HepG2 (cell line): ENCODE measurements around the gene ANKRD42. TPM values are rescaled to one million over a fixed set of nuclear protein-coding genes. Genes with fewer than 3 reads are reported as not detected.

ENCODE experiments used
- ATAC-seq: fragments of 200-7000 bp; cut with Tn5 transposase; 3 replicates; pipeline ENCODE4 v1.9.1; 2020; ENCODE audit warnings: mild to moderate bottlenecking, moderate library complexity
- BruUV-seq: library from RNA; stranded (reverse); fragments of 400-500 nt; replicated peaks from 2 replicates; lab custom pipeline; 2021; lab: Mats Ljungman, UMichigan
- CTCF ChIA-PET: fragments of 300-600 bp; formaldehyde crosslinking; extraction: SDS; loops from one replicate; lab custom pipeline; 2021; ENCODE audit warnings: low total read pairs, inconsistent platforms, low intra/inter-chr PET ratio; lab: Yijun Ruan, JAX
- POLR2A ChIA-PET: fragments of 350-600 bp; sonication (Branson Sonifier 250); formaldehyde crosslinking; loops from one replicate; lab custom pipeline; 2020; ENCODE audit warnings: antibody characterized with exemption, inconsistent platforms; lab: Yijun Ruan, JAX
- DNase-seq: peaks from one replicate; pipeline ENCODE4 v3.0.0-alpha.2; 2015; ENCODE audit warnings: low spot score
- FAIRE-seq: peaks from 3 replicates; lab custom pipeline; 2011; peaks lifted over from hg19 to GRCh38; lab: Jason Lieb, UNC
- H2AFZ ChIP-seq: one replicate; pipeline ENCODE4 v1.6.1; 2011; ENCODE audit warnings: low read length, inconsistent platforms
- H3K27ac ChIP-seq: fragments of 300-600 bp; 3 replicates; pipeline ENCODE4 v1.8.0; 2011; ENCODE audit warnings: mixed run types, mild to moderate bottlenecking, mixed read lengths, low read length, inconsistent platforms; ENCODE audit not compliant: insufficient read depth; ENCODE audit errors: extremely low read length
- H3K27me3 ChIP-seq, 2 experiments: fragments of 200-600 bp in 1 of 2; 2 replicates in 1 of 2; 3 replicates in 1 of 2; pipeline versions ENCODE4 v1.6.0 to v1.8.0; 2011; ENCODE audit warnings: low read length in 2 of 2, mild to moderate bottlenecking in 2 of 2, moderate library complexity in 2 of 2, inconsistent platforms in 1 of 2; ENCODE audit not compliant: insufficient read depth in 2 of 2, control insufficient read depth in 1 of 2
- H3K36me3 ChIP-seq, 2 experiments: fragments of 200-600 bp in 1 of 2; replicated peaks in 1 of 2; 2 replicates in 1 of 2; 3 replicates in 1 of 2; pipeline versions ENCODE4 v1.5.1 to v1.8.0; 2011; ENCODE audit warnings: low read length in 2 of 2, inconsistent platforms in 1 of 2; ENCODE audit not compliant: insufficient read depth in 2 of 2, control insufficient read depth in 1 of 2
- H3K4me1 ChIP-seq: 2 replicates; pipeline ENCODE4 v1.5.1; 2012; ENCODE audit warnings: low read length, inconsistent platforms; ENCODE audit not compliant: insufficient read depth
- H3K4me2 ChIP-seq: 2 replicates; pipeline ENCODE4 v1.6.0; 2011; ENCODE audit warnings: low read depth, low read length, inconsistent platforms
- H3K4me3 ChIP-seq, 3 experiments: fragments of 200-600 bp in 1 of 3; sonication (generic), shearing (Covaris generic) in 1 of 3; replicated peaks in 1 of 3; 2 replicates each; pipeline ENCODE4 v1.5.1; 2011 to 2016; ENCODE audit warnings: low read length in 3 of 3, inconsistent platforms in 2 of 3, low read depth in 2 of 3, mild to moderate bottlenecking in 2 of 3, control low read depth in 1 of 3, mixed read lengths in 1 of 3; ENCODE audit not compliant: insufficient read depth in 1 of 3
- H3K79me2 ChIP-seq: one replicate; pipeline ENCODE4 v1.6.1; 2011; ENCODE audit warnings: low read length, inconsistent platforms; ENCODE audit not compliant: insufficient read depth
- H3K9ac ChIP-seq: 2 replicates; pipeline ENCODE4 v1.6.0; 2011; ENCODE audit warnings: mild to moderate bottlenecking, low read depth, low read length, inconsistent platforms; ENCODE audit not compliant: insufficient read depth
- H3K9me3 ChIP-seq: 2 replicates; pipeline ENCODE4 v1.5.1; 2012; ENCODE audit warnings: mild to moderate bottlenecking, low read length
- H4K20me1 ChIP-seq: 2 replicates; pipeline ENCODE4 v1.6.0; 2011; ENCODE audit warnings: inconsistent platforms, mild to moderate bottlenecking, low read length, moderate library complexity; ENCODE audit not compliant: insufficient read depth
- AGO1 ChIP-seq: fragments of 200-400 bp; formaldehyde crosslinking; IDR thresholded peaks from 2 replicates; pipeline ENCODE4 v1.6.1; 2017; ENCODE audit warnings: mild to moderate bottlenecking, low read depth, low read length, moderate library complexity; ENCODE audit not compliant: poor library complexity, severe bottlenecking
- ATF6 ChIP-seq: sonication (generic); formaldehyde crosslinking; conservative IDR thresholded peaks from 2 replicates; pipeline ENCODE4 v1.4.0; 2020; ENCODE audit warnings: missing genetic modification reagents
- HMGXB4 ChIP-seq, 2 experiments: sonication (generic) in 1 of 2; formaldehyde crosslinking in 1 of 2; IDR thresholded peaks; 2 replicates each; pipeline versions ENCODE4 v1.4.0 to v1.6.1; 2018 to 2020; ENCODE audit warnings: missing genetic modification reagents in 2 of 2, borderline replicate concordance in 1 of 2, low read depth in 1 of 2, mild to moderate bottlenecking in 1 of 2, missing biosample characterization in 1 of 2
- IRX3 ChIP-seq: sonication (generic); formaldehyde crosslinking; IDR thresholded peaks from 2 replicates; pipeline ENCODE4 v1.8.1; 2023; ENCODE audit warnings: mild to moderate bottlenecking, low read depth, missing genetic modification reagents, borderline replicate concordance
- KLF15 ChIP-seq: sonication (generic); formaldehyde crosslinking; IDR thresholded peaks from 2 replicates; pipeline ENCODE4 v1.8.1; 2023; ENCODE audit warnings: borderline replicate concordance, mild to moderate bottlenecking, inconsistent platforms, missing genetic modification reagents, mixed read lengths
- NONO ChIP-seq, 2 experiments: fragments of 450-650 bp in 1 of 2; sonication (generic) in 1 of 2; formaldehyde crosslinking in 1 of 2; IDR thresholded peaks in 1 of 2; conservative IDR thresholded peaks in 1 of 2; 2 replicates each; pipeline versions ENCODE4 v1.6.1 to v1.8.0; 2017 to 2022; ENCODE audit warnings: mild to moderate bottlenecking in 1 of 2, missing genetic modification reagents in 1 of 2, moderate library complexity in 1 of 2
- POGK ChIP-seq: sonication (generic); formaldehyde crosslinking; conservative IDR thresholded peaks from 2 replicates; pipeline ENCODE4 v1.8.0; 2022; ENCODE audit warnings: mild to moderate bottlenecking, moderate library complexity, missing genetic modification reagents
- PRPF4 ChIP-seq: fragments of 200-400 bp; formaldehyde crosslinking; IDR thresholded peaks from 2 replicates; pipeline ENCODE4 v1.6.1; 2016; ENCODE audit warnings: low read length, low read depth; ENCODE audit not compliant: poor library complexity, severe bottlenecking
- RAD21 ChIP-seq: fragments of 450-650 bp; formaldehyde crosslinking; IDR thresholded peaks from 2 replicates; pipeline ENCODE4 v1.5.0; 2020; ENCODE audit warnings: mild to moderate bottlenecking
- SIX4 ChIP-seq: sonication (generic); formaldehyde crosslinking; IDR thresholded peaks from 2 replicates; pipeline ENCODE4 v1.4.0; 2020; ENCODE audit warnings: missing genetic modification reagents
- SOX5 ChIP-seq: IDR thresholded peaks from 2 replicates; pipeline ENCODE4 v1.6.1; 2016; ENCODE audit warnings: borderline replicate concordance
- TMF1 ChIP-seq: sonication (generic); formaldehyde crosslinking; IDR thresholded peaks from 2 replicates; pipeline ENCODE4 v1.8.1; 2022; ENCODE audit warnings: low read depth, missing genetic modification reagents
- ZNF12 ChIP-seq: sonication (generic); formaldehyde crosslinking; IDR thresholded peaks from 2 replicates; pipeline ENCODE4 v1.5.0; 2020; ENCODE audit warnings: missing genetic modification reagents
- ZNF256 ChIP-seq: sonication (generic); formaldehyde crosslinking; conservative IDR thresholded peaks from 2 replicates; pipeline ENCODE4 v1.4.0; 2020; ENCODE audit warnings: missing genetic modification reagents
- ZNF441 ChIP-seq: sonication (generic); formaldehyde crosslinking; IDR thresholded peaks from 2 replicates; pipeline ENCODE4 v1.7.0; 2021; ENCODE audit warnings: missing genetic modification reagents, borderline replicate concordance
- ZNF567 ChIP-seq: sonication (generic); formaldehyde crosslinking; IDR thresholded peaks from 2 replicates; pipeline ENCODE4 v1.8.1; 2023; ENCODE audit warnings: mild to moderate bottlenecking, missing genetic modification reagents, borderline replicate concordance
- ZNF724P ChIP-seq: sonication (generic); formaldehyde crosslinking; IDR thresholded peaks from 2 replicates; pipeline ENCODE4 v1.8.0; 2022; ENCODE audit warnings: missing genetic modification reagents, borderline replicate concordance
- in situ Hi-C: cut with HindIII; loops from 2 replicates; pipeline ENCODE4 v1.10.0; 2017; ENCODE audit warnings: low pct_unique_long_range_greater_than_20kb; ENCODE audit not compliant: extremely low pct_ligation_motif_present
- intact Hi-C: fragments of 100-400 bp; cut with micrococcal nuclease; formaldehyde crosslinking; loops from one replicate; pipeline ENCODE4 v1.10.0; 2022; ENCODE audit not compliant: unreplicated experiment
- polyA plus RNA-seq, 8 experiments: library from polyadenylated mRNA; depleted of rRNA in 3 of 8; stranded (reverse) in 7 of 8; unstranded in 1 of 8; fragments of >200 nt; fragmentation: Illumina TruSeq in 4 of 8; extraction: Trizol in 4 of 8; gene quantifications; 2 replicates each; pipeline versions ENCODE4 v1.2.1 to v1.2.3, GENCODE V29; 2011 to 2016; ENCODE audit warnings: low read depth in 4 of 8, missing spikeins in 1 of 8, mixed read lengths in 1 of 8; ENCODE audit not compliant: insufficient read depth in 1 of 8
- total RNA-seq, 5 experiments: library from RNA; depleted of rRNA; stranded (reverse); fragments of >200 nt; fragmentation: Illumina TruSeq; extraction: Trizol; gene quantifications; 2 replicates each; pipeline ENCODE4 v1.2.3, GENCODE V29; 2016; ENCODE audit warnings: low read depth in 1 of 5
- TF ChIP-seq, protein P1 (sequence below): sonication (generic); formaldehyde crosslinking; IDR thresholded peaks from 2 replicates; pipeline ENCODE4 v1.4.0; 2020; ENCODE audit warnings: mild to moderate bottlenecking, missing genetic modification reagents

The ANKRD42 gene
- total and polyA plus RNA-seq, 2 of the 13 experiments (the other 11 are each of a cell fraction or from before 2014, with no cell fraction given), result 2.2 to 3.7 TPM

DNA sequence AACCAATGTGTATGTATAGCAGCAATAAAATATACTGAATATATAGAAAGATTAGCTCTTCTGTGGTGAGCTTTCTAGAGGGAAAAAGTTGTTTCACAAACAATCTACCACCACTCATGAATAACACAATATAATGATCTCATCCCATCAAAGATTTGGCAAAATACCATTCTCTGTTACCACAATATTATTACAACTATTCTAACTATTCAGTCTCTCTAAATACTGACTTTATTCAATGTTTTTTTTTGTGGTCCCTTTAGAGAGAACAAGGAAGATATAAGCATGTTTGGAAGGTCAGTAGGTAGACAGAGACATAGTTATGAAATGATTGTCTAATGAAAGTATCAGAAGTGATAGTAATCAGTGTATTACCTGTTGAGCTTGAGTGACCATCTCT lies 84.8 kb downstream of the ANKRD42 start:
- Histone ChIP-seq H3K9me3 (no peaks in the 10 kb centered on the region), H3K79me2 (no peaks in the 10 kb centered on the region), H3K4me2 (no peak overlapping the region), H3K27me3 (no peaks in the 10 kb centered on the region), H3K9ac (no peak overlapping the region), H2AFZ (no peak overlapping the region), H3K4me1 (peaks cover 17% of the 10 kb centered on the region), H4K20me1 (no peaks in the 10 kb centered on the region), H3K27ac (no peak overlapping the region), H3K4me3 (no peak overlapping the region), H3K36me3 (peaks cover 0 to 3% of the 10 kb centered on the region in 2 experiments; a peak in 4 of 5 replicates)
- FAIRE-seq, result no peak
- ChIA-PET POLR2A (no interaction called here), CTCF (no interaction called here)
- intact Hi-C loops, result no loop called here
- no peak for ATAC-seq
- no peak for DNase-seq
- no TSS peak for BruUV-seq
- in situ Hi-C loops, result no loop called here
- TF ChIP-seq NONO (IDR thresholded peaks at IDR 0.05) (no peak), NONO (CRISPR knock-in tag; conservative IDR thresholded peaks at IDR 0.05) (no peak), ZNF256 (CRISPR knock-in tag) (no peak), PRPF4 (no peak), ZNF12 (no peak), AGO1 (no peak), POGK (no peak), ZNF724P (no peak), ATF6 (no peak), RAD21 (CRISPR knock-in tag) (no peak), HMGXB4 (CRISPR knock-in tag; IDR thresholded peaks at IDR 0.05; ENCODE audit: borderline replicate concordance in 1 of 2, low read depth in 1 of 2) (no peak), TMF1 (CRISPR knock-in tag) (no peak), ZNF567 (no peak), SIX4 (CRISPR knock-in tag) (no peak), ZNF441 (CRISPR knock-in tag) (no peak), IRX3 (CRISPR knock-in tag) (no peak), SOX5 (CRISPR knock-in tag) (no peak), KLF15 (no peak)
- TF ChIP-seq, protein P1, sequence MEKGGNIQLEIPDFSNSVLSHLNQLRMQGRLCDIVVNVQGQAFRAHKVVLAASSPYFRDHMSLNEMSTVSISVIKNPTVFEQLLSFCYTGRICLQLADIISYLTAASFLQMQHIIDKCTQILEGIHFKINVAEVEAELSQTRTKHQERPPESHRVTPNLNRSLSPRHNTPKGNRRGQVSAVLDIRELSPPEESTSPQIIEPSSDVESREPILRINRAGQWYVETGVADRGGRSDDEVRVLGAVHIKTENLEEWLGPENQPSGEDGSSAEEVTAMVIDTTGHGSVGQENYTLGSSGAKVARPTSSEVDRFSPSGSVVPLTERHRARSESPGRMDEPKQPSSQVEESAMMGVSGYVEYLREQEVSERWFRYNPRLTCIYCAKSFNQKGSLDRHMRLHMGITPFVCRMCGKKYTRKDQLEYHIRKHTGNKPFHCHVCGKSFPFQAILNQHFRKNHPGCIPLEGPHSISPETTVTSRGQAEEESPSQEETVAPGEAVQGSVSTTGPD, result no peak
